Right lobe of liver (tissue), 6 donors: ENCODE results near the gene INPP4B. TPM values are rescaled to one million over a fixed set of nuclear protein-coding genes. Genes with fewer than 3 reads are reported as not detected.

ENCODE experiments used
- ATAC-seq, 4 donors: fragments of 200-7000 bp; cut with Tn5 transposase; one replicate each; pipeline ENCODE4 v1.9.1; 2020; ENCODE audit warnings: mild to moderate bottlenecking in 4 of 4, moderate library complexity in 4 of 4
- DNase-seq, 3 donors: peaks; one replicate each; pipeline ENCODE4 v3.0.0-alpha.2; 2020
- H3K27ac ChIP-seq, 3 donors: fragments of 200-600 bp; one replicate each; pipeline ENCODE4 v1.8.0; 2022
- H3K27me3 ChIP-seq, 2 donors: fragments of 200-600 bp; one replicate each; pipeline ENCODE4 v1.8.0; 2022
- H3K36me3 ChIP-seq, 4 donors: fragments of 200-600 bp; sonication (generic) in 1 of 4; one replicate each; pipeline versions ENCODE4 v1.5.1 to v1.8.0; 2017 to 2022; ENCODE audit warnings: control low read depth in 1 of 4
- H3K4me1 ChIP-seq, 4 donors: fragments of 200-600 bp; sonication (generic) in 1 of 4; one replicate each; pipeline versions ENCODE4 v1.5.1 to v1.8.0; 2017 to 2022; ENCODE audit warnings: control low read depth in 1 of 4
- H3K4me3 ChIP-seq, 3 donors: fragments of 200-600 bp; one replicate each; pipeline ENCODE4 v1.8.0; 2022
- H3K9me3 ChIP-seq, 4 donors: fragments of 200-600 bp; sonication (generic) in 1 of 4; one replicate each; pipeline versions ENCODE4 v1.5.1 to v1.8.0; 2017 to 2022; ENCODE audit warnings: control low read depth in 1 of 4
- POLR2A ChIP-seq: fragments of 450-650 bp; IDR thresholded peaks from one replicate; pipeline ENCODE4 v1.6.1; 2017; ENCODE audit warnings: antibody characterized with exemption, mild to moderate bottlenecking
- WGBS: methylation state at CpG from one replicate; pipeline ENCODE4 v1.1.6; 2018; ENCODE audit warnings: low coverage, low lambda C conversion rate; ENCODE audit not compliant: insufficient coverage; ENCODE audit errors: missing lambda C conversion rate; 5-methylcytosine and 5-hydroxymethylcytosine counted together
- intact Hi-C, 2 donors: fragments of 100-400 bp; cut with DNase I; formaldehyde crosslinking; loops; one replicate each; pipeline versions ENCODE4 v1.11.2 to v1.14.1; 2022
- total RNA-seq, 6 experiments: library from RNA; depleted of rRNA in 2 of 6; stranded (reverse); fragments of >200 nt in 2 of 6; fragmentation: NEBNext Ultra II Directional in 3 of 6; extraction: Animal tissue kit (Norgen Biotek cat#: 25700) in 3 of 6; gene quantifications; one replicate each; pipeline versions ENCODE4 v1.1.0 to v1.2.4, GENCODE V29; 2016 to 2023
- TF ChIP-seq, protein P1 (sequence below), 4 donors: fragments of 200-600 bp in 3 of 4; fragments of 450-650 bp in 1 of 4; IDR thresholded peaks; one replicate each; pipeline versions ENCODE4 v1.5.1 to v1.8.0; 2016 to 2022; ENCODE audit warnings: antibody characterized with exemption in 4 of 4, mild to moderate bottlenecking in 2 of 4
- donor health status: DM: no; HTN: yes; CAD: no.
- donor health status: DM: no; HTN: no; CAD: no.
- donor health status: DM: no; HTN: no; CAD: no.
- donor health status: DM: no; HTN: yes; CAD: no.
- donor health status: DM: no; HTN: yes; CAD: no.

Gene INPP4B
- total RNA-seq, 6 experiments from 2014 or later = 0.73 to 5.0 (median 1.6) TPM

DNA sequence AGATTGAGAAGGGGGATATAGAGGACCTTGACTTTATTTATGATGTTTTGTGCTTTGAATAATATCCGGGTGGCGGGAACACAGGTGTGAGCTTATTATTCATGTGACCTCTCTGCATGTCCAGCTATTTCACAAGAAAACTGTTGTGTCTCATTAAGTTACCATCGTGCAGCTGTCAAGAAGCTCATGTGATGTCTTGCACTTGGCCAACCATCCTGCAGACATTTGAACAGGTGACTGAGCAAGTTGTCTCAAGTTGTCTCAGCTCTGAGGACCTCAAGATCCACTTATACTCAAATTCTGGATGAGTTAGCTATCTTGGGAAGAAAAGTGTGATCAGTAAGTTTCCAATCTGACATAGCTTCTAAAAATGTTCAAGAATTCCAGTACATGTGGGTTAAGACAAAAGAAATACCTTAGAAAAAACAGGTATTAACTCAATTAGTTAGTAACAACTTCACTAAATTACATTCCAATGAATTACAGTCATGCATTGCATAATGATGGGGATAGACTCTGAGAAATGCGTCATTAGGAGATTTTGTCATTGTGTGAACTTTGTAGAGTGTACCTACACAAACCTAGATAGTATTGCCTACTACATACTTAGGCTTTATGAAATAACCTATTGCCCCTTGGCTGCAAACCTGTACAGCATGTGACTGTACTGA is 462.2 kb downstream of the INPP4B start:
- H3K9me3 ChIP-seq = no peaks in the 10 kb centered on the region
- no peaks in the 10 kb centered on the region for H3K27me3 ChIP-seq
- intact Hi-C loops = no loop called here
- 85% methylated on average over 4 of the region's 4 CpGs for WGBS
- no peak for TF ChIP-seq POLR2A
- TF ChIP-seq, protein P1, sequence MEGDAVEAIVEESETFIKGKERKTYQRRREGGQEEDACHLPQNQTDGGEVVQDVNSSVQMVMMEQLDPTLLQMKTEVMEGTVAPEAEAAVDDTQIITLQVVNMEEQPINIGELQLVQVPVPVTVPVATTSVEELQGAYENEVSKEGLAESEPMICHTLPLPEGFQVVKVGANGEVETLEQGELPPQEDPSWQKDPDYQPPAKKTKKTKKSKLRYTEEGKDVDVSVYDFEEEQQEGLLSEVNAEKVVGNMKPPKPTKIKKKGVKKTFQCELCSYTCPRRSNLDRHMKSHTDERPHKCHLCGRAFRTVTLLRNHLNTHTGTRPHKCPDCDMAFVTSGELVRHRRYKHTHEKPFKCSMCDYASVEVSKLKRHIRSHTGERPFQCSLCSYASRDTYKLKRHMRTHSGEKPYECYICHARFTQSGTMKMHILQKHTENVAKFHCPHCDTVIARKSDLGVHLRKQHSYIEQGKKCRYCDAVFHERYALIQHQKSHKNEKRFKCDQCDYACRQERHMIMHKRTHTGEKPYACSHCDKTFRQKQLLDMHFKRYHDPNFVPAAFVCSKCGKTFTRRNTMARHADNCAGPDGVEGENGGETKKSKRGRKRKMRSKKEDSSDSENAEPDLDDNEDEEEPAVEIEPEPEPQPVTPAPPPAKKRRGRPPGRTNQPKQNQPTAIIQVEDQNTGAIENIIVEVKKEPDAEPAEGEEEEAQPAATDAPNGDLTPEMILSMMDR (IDR thresholded peaks at IDR 0.05) = no peak
- no peaks in the 10 kb centered on the region for H3K36me3 ChIP-seq
- ATAC-seq (no peak), DNase-seq (no peak)
- H3K4me1 ChIP-seq = no peaks in the 10 kb centered on the region
- H3K4me3 ChIP-seq = no peak overlapping the region
- H3K27ac ChIP-seq = no peak overlapping the region

DNA sequence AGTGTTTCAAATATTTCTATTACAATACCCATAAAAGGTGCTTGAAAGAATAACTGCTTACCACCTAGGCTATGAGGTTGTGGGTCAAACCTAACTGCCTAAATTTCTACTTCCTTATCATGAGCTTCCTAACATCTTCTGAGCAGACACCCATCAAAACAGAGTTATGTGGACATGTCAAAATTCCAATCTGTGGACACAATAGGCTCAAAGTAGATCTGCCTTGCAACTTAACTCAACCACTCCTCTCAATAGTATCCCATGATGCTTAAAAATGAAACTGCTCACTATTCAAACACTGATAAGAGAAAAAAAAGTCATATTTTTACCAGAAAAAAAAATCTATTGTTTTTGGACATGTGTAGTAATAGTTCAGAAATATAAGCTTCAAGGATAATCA is 462.7 kb downstream of the INPP4B start:
- DNase-seq = no peak
- H3K36me3 ChIP-seq = no peaks in the 10 kb centered on the region

GRCh38 chr4:142380052-142380602 is 466.0 kb downstream of the INPP4B start:
- DNase-seq (no peak), ATAC-seq (no peak)
- intact Hi-C loops = no loop called here
- no peaks in the 10 kb centered on the region for H3K4me1 ChIP-seq
- H3K27me3 ChIP-seq = no peaks in the 10 kb centered on the region
- no peak for TF ChIP-seq POLR2A
- TF ChIP-seq, protein P1 (IDR thresholded peaks at IDR 0.05) = no peak
- no peaks in the 10 kb centered on the region for H3K36me3 ChIP-seq
- no peak overlapping the region for H3K27ac ChIP-seq
- WGBS = 49% methylated on average over 5 of the region's 5 CpGs
- H3K9me3 ChIP-seq = no peaks in the 10 kb centered on the region
- no peak overlapping the region for H3K4me3 ChIP-seq

More for the DNA sequence above, 462.7 kb downstream of the INPP4B start:
- no peaks in the 10 kb centered on the region for H3K4me1 ChIP-seq
- intact Hi-C loops = no loop called here
- no peaks in the 10 kb centered on the region for H3K9me3 ChIP-seq
- no peak overlapping the region for H3K4me3 ChIP-seq
- TF ChIP-seq, protein P1 (IDR thresholded peaks at IDR 0.05) = no peak
- no peak for TF ChIP-seq POLR2A
- ATAC-seq = no peak
- no peak overlapping the region for H3K27ac ChIP-seq
- no peaks in the 10 kb centered on the region for H3K27me3 ChIP-seq

- DNase-seq = no peak
- intact Hi-C loops = no loop called here
- no peak for ATAC-seq
- no peaks in the 10 kb centered on the region for H3K36me3 ChIP-seq
- no peaks in the 10 kb centered on the region for H3K9me3 ChIP-seq
- 37% methylated on average over 3 of the region's 4 CpGs for WGBS
- TF ChIP-seq, protein P1 (IDR thresholded peaks at IDR 0.05) = no peak
- no peak for TF ChIP-seq POLR2A
- no peak overlapping the region for H3K4me3 ChIP-seq
- no peak overlapping the region for H3K27ac ChIP-seq
- H3K27me3 ChIP-seq = no peaks in the 10 kb centered on the region
- H3K4me1 ChIP-seq = no peaks in the 10 kb centered on the region
Measured at GRCh38 chr4:142379277-142380051, 466.6 kb downstream of the INPP4B start.
